ENCODE results near the gene FARSA. TPM values are rescaled to one million over a fixed set of nuclear protein-coding genes. Genes with fewer than 3 reads are reported as not detected.

FARSA gene
- total RNA-seq, 2 donors from 2014 or later, result 31.8 to 76.8 TPM

DNA sequence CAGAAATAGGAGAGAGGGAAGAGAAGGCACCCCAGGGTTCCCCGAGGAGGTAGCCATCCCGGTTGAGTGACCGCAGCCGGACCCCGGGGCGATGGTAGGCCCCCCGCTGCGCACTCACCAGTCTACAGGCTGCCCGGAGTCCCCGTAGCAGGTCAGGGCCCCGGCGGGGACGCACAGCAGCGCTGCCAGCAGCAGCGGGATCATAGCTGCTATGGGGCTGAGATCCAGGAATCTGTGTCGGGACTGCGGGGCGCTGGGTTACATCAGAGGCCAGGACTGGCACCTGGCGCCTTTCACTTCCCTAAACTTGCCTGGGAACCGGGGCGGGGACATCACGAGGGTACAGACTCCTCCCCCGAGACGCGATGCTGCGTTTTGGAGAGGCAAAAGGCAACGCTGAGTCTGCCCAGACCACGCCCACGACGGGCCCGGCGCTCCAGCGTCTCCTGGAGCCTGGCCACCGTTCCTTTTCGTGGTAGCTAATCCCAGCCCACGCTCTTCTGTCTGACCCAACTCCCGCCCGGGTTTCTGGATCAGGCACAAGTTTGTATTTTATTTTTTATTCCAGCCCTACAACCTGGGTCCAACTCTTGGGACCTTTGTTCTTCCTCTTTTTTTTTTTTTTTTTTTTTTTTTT is 52.2 kb downstream of the FARSA start, which contains the start of gene DNASE2:
TSS of gene DNASE2 (minus strand) at position 278 of the 637 bp plus-strand sequence. CDS start at position 204, 74 bp downstream.
- ATAC-seq (ENCODE audit: insufficient number of reproducible peaks, low FRiP score, low read depth), result peak; percentile 88

DNA sequence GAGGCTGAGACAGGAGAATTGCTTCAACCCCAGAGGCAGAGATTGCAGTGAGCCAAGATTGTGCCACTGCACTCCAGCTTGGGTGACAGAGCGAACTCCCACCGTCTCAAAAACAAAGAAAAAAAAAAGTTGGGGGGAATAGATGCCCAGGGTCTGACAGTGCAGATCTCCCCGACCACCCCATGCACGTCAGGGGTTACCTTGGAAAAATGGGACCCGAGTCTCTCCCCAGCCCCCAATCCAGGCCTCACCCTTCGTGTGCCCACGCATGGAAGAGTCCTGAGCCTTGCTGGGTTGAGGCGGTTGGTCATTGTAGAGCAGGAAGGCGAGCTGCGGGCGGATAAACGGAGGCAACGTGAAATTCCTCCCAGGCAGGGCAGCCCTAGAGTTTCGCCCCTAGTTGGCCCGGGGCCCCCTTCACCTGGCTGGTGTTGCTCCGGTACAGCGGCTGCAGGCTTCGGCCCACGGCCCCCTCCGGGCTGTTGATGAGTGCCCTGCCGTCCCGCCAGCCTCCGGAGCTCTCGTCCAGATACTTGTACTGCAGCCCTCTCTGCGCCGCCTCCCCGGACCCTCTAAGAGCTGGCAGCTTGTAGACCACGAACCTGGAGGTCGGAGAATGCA is 52.9 kb downstream of the FARSA start:
- no peaks in the 10 kb centered on the region for H3K27me3 ChIP-seq (replicated peaks; ENCODE audit: insufficient read depth)
- peak overlapping the region; percentile 96 for H3K4me3 ChIP-seq
- H3K4me1 ChIP-seq (ENCODE audit: control insufficient read depth in 1 of 2, low read depth in 2 of 2), result peaks cover 5 to 19% of the 10 kb centered on the region in 2 donors
- DNase-seq (ENCODE audit: low spot score), result no peak
- TF ChIP-seq, protein P1, sequence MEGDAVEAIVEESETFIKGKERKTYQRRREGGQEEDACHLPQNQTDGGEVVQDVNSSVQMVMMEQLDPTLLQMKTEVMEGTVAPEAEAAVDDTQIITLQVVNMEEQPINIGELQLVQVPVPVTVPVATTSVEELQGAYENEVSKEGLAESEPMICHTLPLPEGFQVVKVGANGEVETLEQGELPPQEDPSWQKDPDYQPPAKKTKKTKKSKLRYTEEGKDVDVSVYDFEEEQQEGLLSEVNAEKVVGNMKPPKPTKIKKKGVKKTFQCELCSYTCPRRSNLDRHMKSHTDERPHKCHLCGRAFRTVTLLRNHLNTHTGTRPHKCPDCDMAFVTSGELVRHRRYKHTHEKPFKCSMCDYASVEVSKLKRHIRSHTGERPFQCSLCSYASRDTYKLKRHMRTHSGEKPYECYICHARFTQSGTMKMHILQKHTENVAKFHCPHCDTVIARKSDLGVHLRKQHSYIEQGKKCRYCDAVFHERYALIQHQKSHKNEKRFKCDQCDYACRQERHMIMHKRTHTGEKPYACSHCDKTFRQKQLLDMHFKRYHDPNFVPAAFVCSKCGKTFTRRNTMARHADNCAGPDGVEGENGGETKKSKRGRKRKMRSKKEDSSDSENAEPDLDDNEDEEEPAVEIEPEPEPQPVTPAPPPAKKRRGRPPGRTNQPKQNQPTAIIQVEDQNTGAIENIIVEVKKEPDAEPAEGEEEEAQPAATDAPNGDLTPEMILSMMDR (IDR thresholded peaks at IDR 0.05), result no peak
- no peak for ATAC-seq (ENCODE audit: insufficient number of reproducible peaks, low FRiP score, low read depth)
- H3K36me3 ChIP-seq, result peaks cover 12% of the 10 kb centered on the region
- H3K9me3 ChIP-seq, result no peaks in the 10 kb centered on the region
- peak overlapping the region; percentile 93 to 98 for H3K27ac ChIP-seq

More for the DNA sequence above, 52.2 kb downstream of the FARSA start, which contains the start of gene DNASE2:
- TF ChIP-seq, protein P1 (IDR thresholded peaks at IDR 0.05), result no peak
- peak; percentile 88 for DNase-seq (ENCODE audit: low spot score)
- Histone ChIP-seq H3K4me3 (peak within 1 kb of the TSS; percentile 96), H3K36me3 (peaks cover 12% of the 10 kb centered on the region), H3K27ac (peak within 1 kb of the TSS; percentile 93 to 98), H3K27me3 (replicated peaks; ENCODE audit: insufficient read depth) (no peaks in the 10 kb centered on the region), H3K9me3 (no peaks in the 10 kb centered on the region), H3K4me1 (ENCODE audit: control insufficient read depth in 1 of 2, low read depth in 2 of 2) (peaks cover 8 to 23% of the 10 kb centered on the region in 2 donors)

DNA sequence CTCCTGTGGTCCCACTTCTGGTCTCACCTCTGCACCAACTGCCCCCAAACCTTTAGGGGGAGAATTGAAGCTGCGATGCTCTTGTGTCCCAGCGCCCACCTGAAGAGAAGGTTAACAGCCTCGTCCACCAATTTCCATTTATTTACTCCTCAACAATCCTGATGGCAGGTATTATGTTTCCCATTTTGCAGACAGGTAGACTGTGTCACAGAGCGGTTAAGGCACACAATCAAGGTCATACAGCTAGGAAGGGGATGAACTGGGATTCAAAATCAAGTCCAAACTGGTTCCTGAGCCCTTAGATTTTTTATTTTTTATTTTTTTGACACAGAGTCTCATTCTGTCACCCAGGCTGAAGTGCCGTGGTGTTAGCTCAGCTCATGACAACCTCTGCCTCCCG is 58.4 kb downstream of the FARSA start:
- no peak for DNase-seq (ENCODE audit: low spot score)
- ATAC-seq (ENCODE audit: insufficient number of reproducible peaks, low FRiP score, low read depth), result no peak
- TF ChIP-seq, protein P1 (IDR thresholded peaks at IDR 0.05), result no peak
- Histone ChIP-seq H3K9me3 (no peaks in the 10 kb centered on the region), H3K27ac (no peak overlapping the region), H3K36me3 (peaks cover 15% of the 10 kb centered on the region), H3K27me3 (replicated peaks; ENCODE audit: insufficient read depth) (no peaks in the 10 kb centered on the region), H3K4me1 (ENCODE audit: control insufficient read depth in 1 of 2, low read depth in 2 of 2) (peaks cover 0 to 2% of the 10 kb centered on the region in 2 donors), H3K4me3 (no peak overlapping the region)

- no peak overlapping the region for H3K27ac ChIP-seq
- H3K9me3 ChIP-seq, result no peaks in the 10 kb centered on the region
- H3K4me1 ChIP-seq (ENCODE audit: control insufficient read depth in 1 of 2, low read depth in 2 of 2), result no peaks in the 10 kb centered on the region
- TF ChIP-seq, protein P1 (IDR thresholded peaks at IDR 0.05), result no peak
- DNase-seq (ENCODE audit: low spot score) (no peak), ATAC-seq (ENCODE audit: insufficient number of reproducible peaks, low FRiP score, low read depth) (no peak)
- no peak overlapping the region for H3K4me3 ChIP-seq
- H3K27me3 ChIP-seq (replicated peaks; ENCODE audit: insufficient read depth), result no peaks in the 10 kb centered on the region
- H3K36me3 ChIP-seq, result peaks cover 15% of the 10 kb centered on the region
These were observed 59.4 kb downstream of the FARSA start for GRCh38 chr19:12873891-12874745.
